ENCODE results near the gene SLC16A12.
"Not testable (repeated sequence)": the region's sequence is repeated elsewhere in the genome, so short reads cannot be mapped to it uniquely, and the experiment has no call there.

Gene SLC16A12

DNA sequence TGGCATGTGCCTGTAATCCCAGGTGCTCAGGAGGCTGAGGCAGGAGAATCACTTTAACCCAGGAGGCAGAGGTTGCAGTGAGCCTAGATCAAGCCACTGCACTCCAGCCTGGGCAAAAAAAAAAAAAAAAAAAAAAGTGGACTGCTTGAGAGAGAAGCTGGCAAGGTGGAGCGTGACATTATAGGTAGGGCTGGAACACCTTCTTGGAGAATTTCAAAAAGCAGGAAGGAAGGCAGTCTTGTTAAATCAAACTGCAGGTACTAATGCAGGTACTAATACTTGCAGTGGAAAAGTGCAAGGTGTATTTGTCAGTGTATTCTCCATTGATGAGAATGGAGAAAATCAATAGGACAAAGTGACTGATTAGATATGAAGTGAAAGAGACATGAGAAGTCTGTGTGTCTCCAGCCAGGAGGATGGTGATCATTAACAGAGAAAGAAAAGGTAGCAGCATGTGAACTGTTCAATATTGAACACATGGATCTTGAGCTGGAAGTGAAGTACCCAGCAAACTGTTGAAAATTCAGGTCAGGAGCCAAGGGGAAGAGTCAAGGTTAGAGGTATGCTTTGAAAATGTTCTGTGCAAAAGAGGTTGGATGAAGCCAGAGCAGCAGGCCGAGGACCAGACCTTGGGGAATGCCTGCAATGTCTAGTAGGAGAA lies 12.6 kb upstream of the SLC16A12 start:
- DNase-seq, result no peak

- not testable (repeated sequence) for DNase-seq
Measured at GRCh38 chr10:89546651-89547050, 11.3 kb upstream of the SLC16A12 start.

GRCh38 chr10:89543841-89544240 lies 8.4 kb upstream of the SLC16A12 start:
- no peak for DNase-seq

- no peak for DNase-seq
Measured at GRCh38 chr10:89540420-89540949, 5.1 kb upstream of the SLC16A12 start.

GRCh38 chr10:89537364-89537763 lies 2.0 kb upstream of the SLC16A12 start:
- no peak for DNase-seq

- no peak for DNase-seq
Measured at GRCh38 chr10:89536013-89536354, 590 bp upstream of the SLC16A12 start.

DNA sequence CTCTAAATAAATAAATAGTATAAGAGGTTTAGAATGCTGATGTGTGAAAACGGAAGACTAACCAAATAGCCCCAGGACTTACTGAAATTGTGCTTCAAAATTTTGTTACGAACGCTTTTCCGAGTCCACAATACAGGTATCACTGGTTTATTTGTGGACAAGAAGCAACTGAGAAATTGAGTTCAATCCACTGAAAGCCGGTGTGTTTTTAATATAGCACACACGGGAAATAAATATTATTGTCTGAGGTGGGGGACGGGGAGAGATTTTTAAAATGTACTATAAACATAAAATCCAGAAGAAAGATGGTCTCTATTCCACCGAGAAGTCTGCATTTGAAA lies 598 bp downstream of the SLC16A12 start:
- no peak for DNase-seq

DNA sequence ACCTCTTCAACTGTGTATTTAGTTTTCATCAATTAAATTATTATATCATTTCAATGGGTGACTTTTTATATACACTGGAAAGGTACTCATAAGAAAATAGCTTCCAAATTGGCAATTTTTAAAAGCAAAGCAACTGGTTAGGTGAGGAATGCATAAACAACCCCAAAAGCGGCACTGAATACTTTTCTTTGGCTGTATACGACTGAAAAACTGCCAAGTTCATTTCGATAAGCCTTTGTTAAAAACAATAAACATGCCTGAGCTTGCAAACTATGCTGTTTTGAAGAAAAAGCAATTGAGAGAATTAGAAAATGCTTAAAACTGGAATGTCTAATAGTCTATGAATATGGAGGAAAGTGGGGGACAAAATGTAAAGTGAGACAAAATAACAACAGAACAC lies 2.9 kb downstream of the SLC16A12 start:
- no peak for DNase-seq

- DNase-seq, result no peak
Measured at GRCh38 chr10:89531359-89531758, 4.0 kb downstream of the SLC16A12 start.

DNA sequence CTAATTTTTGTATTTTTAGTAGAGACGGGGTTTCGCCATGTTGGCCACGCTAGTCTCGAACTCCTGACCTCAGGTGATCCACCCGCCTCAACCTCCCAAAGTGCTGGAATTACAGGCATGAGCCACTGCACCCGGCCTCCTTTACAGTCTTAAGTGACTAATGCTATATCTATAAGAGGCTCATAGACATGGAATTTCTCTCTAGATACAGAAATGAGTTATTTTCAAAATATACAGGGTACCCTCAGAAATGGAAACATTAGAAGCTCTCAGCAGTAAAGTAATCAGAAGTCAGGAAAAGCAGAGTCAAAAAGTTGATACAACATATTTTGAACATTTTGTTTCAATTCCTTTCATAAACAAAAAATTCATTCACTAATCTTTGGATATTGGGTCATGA lies 5.7 kb downstream of the SLC16A12 start:
- DNase-seq, result not testable (repeated sequence)

DNA sequence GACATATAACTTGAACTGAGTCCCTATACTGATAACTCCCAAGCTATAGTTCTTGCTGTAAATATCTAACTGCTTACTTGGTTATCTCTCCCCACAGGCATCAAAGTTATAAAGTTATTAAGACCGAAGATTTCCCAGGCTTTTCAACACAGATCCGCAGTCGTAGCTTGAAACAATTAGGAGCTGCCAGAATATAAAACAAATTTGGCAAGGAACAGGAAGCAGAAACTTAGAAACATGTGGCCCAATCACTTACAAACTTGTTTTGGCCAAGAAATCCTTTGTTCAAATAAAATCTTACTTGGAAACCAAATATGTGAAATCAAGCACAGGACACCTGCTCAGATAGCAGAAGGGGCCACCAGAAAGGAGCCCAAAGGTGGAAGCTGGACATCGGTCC lies 9.0 kb downstream of the SLC16A12 start:
- DNase-seq, result no peak

DNA sequence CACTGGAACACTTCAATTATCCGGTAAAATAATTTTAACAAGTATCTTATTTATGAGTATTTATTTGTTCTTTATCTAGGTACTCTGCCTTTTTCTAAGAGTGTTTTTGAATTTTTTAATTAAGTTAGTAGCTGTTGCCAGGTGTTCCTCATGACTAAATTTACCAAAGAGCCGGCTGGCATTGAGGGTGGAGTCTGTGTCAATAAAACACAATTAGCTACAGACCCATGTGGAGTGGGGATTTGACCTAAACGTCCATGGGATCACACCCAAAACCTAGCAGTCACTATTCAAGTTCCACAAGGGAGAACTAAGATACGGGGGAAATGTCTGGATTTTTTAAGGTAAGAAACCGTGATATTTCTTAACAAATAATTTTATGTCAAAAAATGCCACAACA lies 9.8 kb downstream of the SLC16A12 start:
- DNase-seq, result no peak

- no peak for DNase-seq
Measured at GRCh38 chr10:89524279-89524678, 11.1 kb downstream of the SLC16A12 start.

GRCh38 chr10:89523274-89523673 lies 12.1 kb downstream of the SLC16A12 start:
- no peak for DNase-seq

- DNase-seq, result no peak
Measured at GRCh38 chr10:89522463-89522862, 12.9 kb downstream of the SLC16A12 start.

- no peak for DNase-seq
Measured at GRCh38 chr10:89521368-89521767, 14.0 kb downstream of the SLC16A12 start.

GRCh38 chr10:89520706-89521105 lies 14.7 kb downstream of the SLC16A12 start:
- DNase-seq, result no peak

GRCh38 chr10:89518876-89519842 lies 16.2 kb downstream of the SLC16A12 start:
- DNase-seq, result no peak

DNA sequence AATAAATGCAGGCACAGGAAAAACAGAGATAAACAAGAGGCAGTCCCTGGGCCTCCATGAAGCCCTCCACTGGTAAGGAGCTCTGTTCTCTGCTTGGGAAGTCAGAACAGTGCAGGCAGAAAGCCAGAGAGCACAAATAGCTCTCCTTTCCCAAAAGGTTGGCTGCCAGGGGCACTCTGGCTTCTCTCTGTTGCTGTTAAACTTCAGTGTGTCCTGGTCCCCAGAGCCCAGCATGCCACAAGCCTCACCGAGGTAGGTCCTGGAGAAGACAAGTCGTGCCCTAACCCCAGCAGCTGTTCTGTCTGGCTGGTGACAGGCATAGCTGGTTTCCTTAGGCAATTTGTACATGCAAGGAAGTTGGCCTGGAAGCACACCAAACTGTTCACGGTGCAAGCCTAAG lies 17.3 kb downstream of the SLC16A12 start:
- no peak for DNase-seq

GRCh38 chr10:89516149-89516832 lies 19.1 kb downstream of the SLC16A12 start:
- DNase-seq, result no peak

- no peak for DNase-seq
Measured at GRCh38 chr10:89515031-89515841, 20.2 kb downstream of the SLC16A12 start.

DNA sequence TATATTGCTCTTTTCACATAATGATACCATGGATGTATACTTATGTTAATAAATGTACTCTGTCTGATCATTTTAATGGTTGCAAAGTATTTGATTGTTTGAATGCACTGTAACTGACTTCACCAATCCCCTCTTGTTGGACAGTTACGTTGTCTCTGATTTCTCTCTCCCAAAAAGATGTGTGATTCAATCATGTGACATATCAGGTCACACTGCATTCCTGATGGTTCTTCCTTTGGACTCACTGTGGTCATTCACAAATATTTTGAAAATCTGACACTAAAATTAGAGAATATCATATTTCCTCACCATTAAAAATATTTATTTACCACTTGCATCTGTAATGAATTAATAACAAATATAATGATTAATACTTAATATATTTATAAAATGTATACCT lies 22.2 kb downstream of the SLC16A12 start:
- DNase-seq, result no peak
